Hepatocyte (in vitro differentiated cells): Measurements from ENCODE around the gene S1PR3. TPM values are rescaled to one million over a fixed set of nuclear protein-coding genes. Genes with fewer than 3 reads are reported as not detected.

Experiments used
- DNase-seq: peaks from one replicate; pipeline ENCODE4 v3.0.0-alpha.2; 2016; ENCODE audit warnings: low spot score
- H2AFZ ChIP-seq: fragments of 200-600 bp; sonication (generic); 2 replicates; pipeline ENCODE4 v1.6.0; 2016; ENCODE audit warnings: antibody characterized with exemption, mild to moderate bottlenecking
- H3K27ac ChIP-seq: fragments of 200-600 bp; sonication (generic); 2 replicates; pipeline ENCODE4 v1.5.1; 2016; ENCODE audit warnings: mild to moderate bottlenecking
- H3K27me3 ChIP-seq: fragments of 200-600 bp; sonication (generic); 2 replicates; pipeline ENCODE4 v1.6.1; 2016
- H3K36me3 ChIP-seq: fragments of 200-600 bp; sonication (generic); replicated peaks from 2 replicates; pipeline ENCODE4 v1.5.1; 2016; ENCODE audit warnings: low read depth; ENCODE audit not compliant: insufficient read depth
- H3K4me1 ChIP-seq: fragments of 200-600 bp; sonication (generic); 2 replicates; pipeline ENCODE4 v1.5.1; 2016; ENCODE audit warnings: mild to moderate bottlenecking, moderate library complexity; ENCODE audit not compliant: insufficient read depth
- H3K4me2 ChIP-seq: fragments of 200-600 bp; sonication (generic); 2 replicates; pipeline ENCODE4 v1.6.0; 2016
- H3K4me3 ChIP-seq: fragments of 200-600 bp; sonication (generic); 2 replicates; pipeline ENCODE4 v1.5.1; 2016; ENCODE audit warnings: mild to moderate bottlenecking
- H3K79me2 ChIP-seq: fragments of 200-600 bp; sonication (generic); 2 replicates; pipeline ENCODE4 v1.6.0; 2017; ENCODE audit warnings: mild to moderate bottlenecking
- H3K9me2 ChIP-seq: fragments of 200-600 bp; sonication (generic); replicated peaks from 2 replicates; pipeline ENCODE4 v1.6.0; 2017; ENCODE audit warnings: mild to moderate bottlenecking; ENCODE audit not compliant: insufficient read depth
- H3K9me3 ChIP-seq: fragments of 200-600 bp; sonication (generic); 2 replicates; pipeline ENCODE4 v1.5.1; 2016; ENCODE audit warnings: low read depth, mild to moderate bottlenecking
- H4K20me1 ChIP-seq: fragments of 200-600 bp; sonication (generic); 2 replicates; pipeline ENCODE4 v1.6.0; 2016; ENCODE audit warnings: mild to moderate bottlenecking; ENCODE audit not compliant: insufficient read depth, poor library complexity, severe bottlenecking
- CTCF ChIP-seq: fragments of 200-600 bp; sonication (generic); IDR thresholded peaks from 2 replicates; pipeline ENCODE4 v1.5.1; 2016; ENCODE audit warnings: antibody characterized with exemption, mild to moderate bottlenecking; ENCODE audit not compliant: poor library complexity
- EZH2 ChIP-seq: fragments of 200-600 bp; sonication (generic); IDR thresholded peaks from 2 replicates; pipeline ENCODE4 v1.6.1; 2016; ENCODE audit warnings: antibody characterized with exemption, mild to moderate bottlenecking, borderline replicate concordance
- EZH2phosphoT487 ChIP-seq: fragments of 200-600 bp; sonication (generic); IDR thresholded peaks from one replicate; pipeline ENCODE4 v1.6.1; 2018; ENCODE audit warnings: antibody characterized with exemption, mild to moderate bottlenecking, low read depth, moderate library complexity; ENCODE audit not compliant: unreplicated experiment, severe bottlenecking
- WGBS: methylation state at CpG from one replicate; pipeline ENCODE4 v1.1.6; 2016; ENCODE audit warnings: low lambda C conversion rate; ENCODE audit errors: missing lambda C conversion rate; 5-methylcytosine and 5-hydroxymethylcytosine counted together
- polyA plus RNA-seq: library from polyadenylated mRNA; unstranded; fragments of >200 nt; fragmentation: Nextera tagmentation; extraction: Ambion mirVana; gene quantifications from 2 replicates; pipeline ENCODE4 v1.2.1, GENCODE V29; 2016
- total RNA-seq: library from RNA; depleted of rRNA; stranded (reverse); fragments of >200 nt; gene quantifications from 2 replicates; pipeline ENCODE4 v1.2.3, GENCODE V29; 2014

S1PR3 gene
- total and polyA plus RNA-seq, 2 experiments from 2014 or later = 21.4 to 46.1 TPM

- Histone ChIP-seq H3K4me3 (no peak overlapping the region), H3K4me1 (no peaks in the 10 kb centered on the region), H3K9me2 (no peaks in the 10 kb centered on the region), H3K79me2 (no peaks in the 10 kb centered on the region), H2AFZ (no peak overlapping the region), H3K36me3 (no peaks in the 10 kb centered on the region), H4K20me1 (no peaks in the 10 kb centered on the region), H3K27me3 (no peaks in the 10 kb centered on the region), H3K9me3 (no peaks in the 10 kb centered on the region), H3K27ac (no peak overlapping the region), H3K4me2 (no peak overlapping the region)
- TF ChIP-seq EZH2 (no peak), CTCF (no peak), EZH2phosphoT487 (no peak)
- DNase-seq = no peak
- WGBS = 79% methylated on average over 2 of the region's 2 CpGs
Observed at GRCh38 chr9:89015336-89015735, 24.1 kb downstream of the S1PR3 start.

GRCh38 chr9:89020754-89021153, 29.5 kb downstream of the S1PR3 start:
- H3K9me3 ChIP-seq = no peaks in the 10 kb centered on the region
- no peaks in the 10 kb centered on the region for H3K36me3 ChIP-seq
- DNase-seq = no peak
- H3K79me2 ChIP-seq = no peaks in the 10 kb centered on the region
- peaks cover 25% of the 10 kb centered on the region for H3K4me1 ChIP-seq
- TF ChIP-seq EZH2phosphoT487 (no peak), EZH2 (no peak), CTCF (no peak)
- no peaks in the 10 kb centered on the region for H3K27me3 ChIP-seq
- no peaks in the 10 kb centered on the region for H3K9me2 ChIP-seq
- no peaks in the 10 kb centered on the region for H4K20me1 ChIP-seq
- WGBS = 97% methylated on average over 4 of the region's 4 CpGs
- no peak overlapping the region for H3K27ac ChIP-seq
- H3K4me2 ChIP-seq = no peak overlapping the region
- H3K4me3 ChIP-seq = no peak overlapping the region
- H2AFZ ChIP-seq = no peak overlapping the region

GRCh38 chr9:89021154-89021803, 30.0 kb downstream of the S1PR3 start:
- H4K20me1 ChIP-seq = no peaks in the 10 kb centered on the region
- no peaks in the 10 kb centered on the region for H3K9me2 ChIP-seq
- no peaks in the 10 kb centered on the region for H3K27me3 ChIP-seq
- peak overlapping the region; percentile 79 for H3K27ac ChIP-seq
- H2AFZ ChIP-seq = no peak overlapping the region
- no peak for TF ChIP-seq CTCF
- no peak for TF ChIP-seq EZH2phosphoT487
- no peak for TF ChIP-seq EZH2
- DNase-seq = peak; percentile 58
- no peaks in the 10 kb centered on the region for H3K9me3 ChIP-seq
- H3K4me1 ChIP-seq = peaks cover 25% of the 10 kb centered on the region
- no peaks in the 10 kb centered on the region for H3K36me3 ChIP-seq
- WGBS = 92% methylated on average over 8 of the region's 8 CpGs
- no peak overlapping the region for H3K4me3 ChIP-seq
- H3K4me2 ChIP-seq = no peak overlapping the region
- H3K79me2 ChIP-seq = no peaks in the 10 kb centered on the region
